IPS-18a (cell line): ENCODE measurements around the gene ZMYM2.

ENCODE experiments used
- H3K27ac ChIP-seq: one replicate; pipeline ENCODE4 v1.5.1; 2013; ENCODE audit warnings: low read length
- H3K27me3 ChIP-seq: one replicate; pipeline ENCODE4 v1.6.1; 2013; ENCODE audit warnings: mild to moderate bottlenecking, low read length; ENCODE audit not compliant: control insufficient read depth, insufficient read depth
- H3K36me3 ChIP-seq: one replicate; pipeline ENCODE4 v1.6.1; 2013; ENCODE audit warnings: low read depth, low read length; ENCODE audit not compliant: control insufficient read depth
- H3K4me1 ChIP-seq: one replicate; pipeline ENCODE4 v1.6.1; 2013; ENCODE audit warnings: low read depth, low read length; ENCODE audit not compliant: control insufficient read depth
- H3K4me3 ChIP-seq: one replicate; pipeline ENCODE4 v1.5.1; 2013; ENCODE audit warnings: low read length
- H3K9ac ChIP-seq: one replicate; pipeline ENCODE4 v1.6.1; 2013; ENCODE audit warnings: mild to moderate bottlenecking, low read length, moderate library complexity
- H3K9me3 ChIP-seq: one replicate; pipeline ENCODE4 v1.6.1; 2013; ENCODE audit warnings: low read depth, low read length; ENCODE audit not compliant: control insufficient read depth

The ZMYM2 gene

DNA sequence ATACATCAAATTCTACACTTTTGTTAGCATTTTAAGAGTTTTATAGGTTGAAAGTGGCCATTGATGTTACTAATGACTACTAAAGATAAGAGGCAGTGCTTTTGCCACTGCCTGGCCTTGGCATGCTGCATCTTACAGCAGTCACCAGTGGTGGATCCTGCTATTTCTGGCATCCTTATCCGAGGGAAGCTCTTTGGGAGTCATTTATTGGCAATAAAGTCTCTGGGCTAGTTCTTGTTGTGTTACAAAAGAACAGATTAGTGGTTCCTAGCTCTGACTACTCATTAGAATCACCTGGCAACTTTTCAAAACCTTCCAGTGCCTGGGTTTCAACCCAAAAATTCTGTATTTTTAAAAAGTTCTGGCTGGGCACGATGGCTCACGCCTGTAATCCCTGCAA, 94.5 kb downstream of the ZMYM2 start:
- H3K4me3 ChIP-seq, result no peak overlapping the region

DNA sequence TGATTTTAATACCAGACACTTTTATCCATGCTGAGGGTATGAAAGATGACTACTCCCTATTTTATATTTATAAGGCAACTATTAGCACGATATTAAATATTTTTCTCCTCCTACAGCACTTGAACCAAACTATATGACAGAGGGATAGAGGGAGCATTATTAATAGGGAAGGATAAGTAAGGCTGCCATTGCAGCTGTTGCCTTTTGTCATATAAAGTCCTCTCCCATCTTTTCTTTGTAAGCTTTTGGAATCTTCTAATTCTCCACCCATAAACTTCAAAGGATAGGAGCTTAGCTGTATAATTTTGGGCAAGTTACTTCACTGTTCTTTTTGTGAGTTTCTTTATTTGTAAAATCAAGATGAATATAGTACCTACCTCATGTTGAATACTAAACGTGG, 95.4 kb downstream of the ZMYM2 start:
- H3K36me3 ChIP-seq, result peaks cover 63% of the 10 kb centered on the region
- H3K4me1 ChIP-seq, result peaks cover 25% of the 10 kb centered on the region
- H3K9me3 ChIP-seq, result no peaks in the 10 kb centered on the region
- no peaks in the 10 kb centered on the region for H3K27me3 ChIP-seq
- no peak overlapping the region for H3K4me3 ChIP-seq
- H3K9ac ChIP-seq, result no peak overlapping the region
- H3K27ac ChIP-seq, result no peak overlapping the region

More for the DNA sequence above, 94.5 kb downstream of the ZMYM2 start:
- peaks cover 54% of the 10 kb centered on the region for H3K36me3 ChIP-seq
- no peak overlapping the region for H3K9ac ChIP-seq
- H3K4me1 ChIP-seq, result peaks cover 25% of the 10 kb centered on the region
- H3K27ac ChIP-seq, result no peak overlapping the region
- no peaks in the 10 kb centered on the region for H3K9me3 ChIP-seq
- H3K27me3 ChIP-seq, result no peaks in the 10 kb centered on the region

DNA sequence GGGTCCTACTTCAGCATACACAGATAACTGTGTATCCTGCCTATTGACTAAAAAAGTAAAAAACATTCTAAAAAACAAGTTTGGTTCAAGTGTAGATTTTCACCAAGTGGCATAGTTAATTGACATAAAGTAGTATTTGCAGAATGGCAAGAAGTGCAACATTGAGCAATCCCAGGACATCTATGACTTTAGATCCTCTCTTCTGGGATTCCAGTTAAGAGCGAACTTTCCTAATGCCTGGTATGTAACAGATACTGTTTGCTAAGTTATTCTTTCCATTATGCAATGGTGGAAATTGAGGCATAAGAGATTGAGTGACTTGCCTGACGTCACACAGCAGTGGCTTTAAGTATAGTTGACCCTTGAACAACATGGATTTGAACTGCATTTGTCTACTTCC, 96.1 kb downstream of the ZMYM2 start:
- no peak overlapping the region for H3K9ac ChIP-seq
- peaks cover 70% of the 10 kb centered on the region for H3K36me3 ChIP-seq
- H3K27ac ChIP-seq, result no peak overlapping the region
- peaks cover 21% of the 10 kb centered on the region for H3K4me1 ChIP-seq
- no peaks in the 10 kb centered on the region for H3K9me3 ChIP-seq
- H3K4me3 ChIP-seq, result no peak overlapping the region
- H3K27me3 ChIP-seq, result no peaks in the 10 kb centered on the region

DNA sequence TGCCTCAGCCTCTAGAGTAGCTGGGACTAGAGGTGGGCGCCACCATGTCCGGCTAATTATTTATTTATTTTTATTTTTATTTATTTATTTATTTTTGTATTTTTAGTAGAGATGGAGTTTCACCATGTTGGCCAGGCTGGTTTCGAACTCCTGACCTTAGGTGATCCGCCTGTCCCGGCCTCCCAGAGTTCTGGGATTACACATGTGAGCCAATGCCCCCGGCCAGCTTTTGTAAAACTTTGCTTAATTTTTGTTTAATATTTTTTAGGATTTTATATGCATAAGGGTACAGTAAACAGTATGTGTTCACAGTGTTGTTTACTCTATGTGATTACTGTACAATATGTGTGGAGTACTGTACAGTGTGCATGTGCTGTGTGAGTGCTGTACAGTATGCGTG, 98.7 kb downstream of the ZMYM2 start:
- H3K4me1 ChIP-seq, result peaks cover 17% of the 10 kb centered on the region
- H3K9ac ChIP-seq, result no peak overlapping the region
- H3K4me3 ChIP-seq, result no peak overlapping the region
- peaks cover 83% of the 10 kb centered on the region for H3K36me3 ChIP-seq
- H3K27me3 ChIP-seq, result no peaks in the 10 kb centered on the region
- H3K27ac ChIP-seq, result no peak overlapping the region
- H3K9me3 ChIP-seq, result no peaks in the 10 kb centered on the region

DNA sequence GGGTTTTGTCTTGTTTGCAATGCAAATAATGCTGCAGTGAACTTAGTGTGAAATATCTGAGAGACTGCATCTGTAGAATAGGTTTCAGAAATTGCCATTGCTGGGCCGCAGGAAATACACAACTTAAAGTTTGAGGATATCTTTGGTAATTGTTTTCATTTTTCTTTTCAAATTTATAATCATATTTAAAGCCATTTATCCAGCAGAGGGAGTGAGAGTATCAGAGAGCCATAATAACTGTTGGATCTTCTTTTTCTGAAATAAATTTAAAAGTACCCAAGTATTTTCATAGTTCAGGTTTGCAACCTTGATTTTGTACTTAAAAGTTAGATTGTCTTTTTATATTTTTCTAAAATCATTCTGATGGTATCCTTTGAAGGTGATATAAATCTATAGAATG, 99.4 kb downstream of the ZMYM2 start:
- Histone ChIP-seq H3K9ac (no peak overlapping the region), H3K36me3 (peaks cover 84% of the 10 kb centered on the region), H3K27me3 (no peaks in the 10 kb centered on the region), H3K4me1 (peaks cover 17% of the 10 kb centered on the region), H3K27ac (no peak overlapping the region), H3K4me3 (no peak overlapping the region), H3K9me3 (no peaks in the 10 kb centered on the region)

DNA sequence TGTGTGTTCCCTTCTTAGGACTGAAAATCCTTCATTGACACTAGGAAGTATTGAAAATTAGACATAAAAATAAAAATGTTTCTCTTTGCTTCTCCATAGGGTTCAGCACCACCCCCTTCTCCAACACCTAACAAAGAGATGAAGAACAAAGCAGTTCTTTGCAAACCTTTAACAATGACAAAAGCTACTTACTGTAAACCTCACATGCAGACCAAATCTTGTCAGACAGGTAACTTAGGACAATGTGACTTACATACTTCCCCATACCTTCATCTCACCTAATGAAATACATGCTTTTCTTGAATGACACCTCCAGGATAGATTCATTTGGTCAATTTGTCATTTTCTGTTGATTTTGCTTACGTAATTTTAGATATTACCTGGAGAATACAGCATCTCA, 99.9 kb downstream of the ZMYM2 start:
- Histone ChIP-seq H3K9ac (no peak overlapping the region), H3K4me3 (no peak overlapping the region), H3K4me1 (peaks cover 17% of the 10 kb centered on the region)

DNA sequence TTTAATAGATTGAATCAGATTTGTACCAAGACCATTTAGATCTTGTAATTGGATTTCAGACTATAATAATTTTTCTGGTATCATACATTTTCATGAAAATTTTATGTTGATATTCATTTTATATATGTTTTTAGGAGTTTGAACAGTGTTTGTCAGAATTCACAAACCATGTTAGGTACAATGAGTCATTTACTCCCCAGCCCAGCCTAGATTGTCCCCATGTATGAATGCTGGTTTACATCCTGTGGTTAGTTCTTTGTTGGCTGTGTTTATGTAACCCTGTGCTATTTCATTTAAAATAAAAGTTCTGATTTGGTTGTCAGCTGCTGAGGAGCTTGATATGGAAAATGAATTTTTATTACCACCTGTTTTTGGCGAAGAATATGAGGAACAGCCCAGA, 105.6 kb downstream of the ZMYM2 start:
- H3K4me3 ChIP-seq, result no peak overlapping the region
- no peak overlapping the region for H3K27ac ChIP-seq
- no peaks in the 10 kb centered on the region for H3K4me1 ChIP-seq
- no peak overlapping the region for H3K9ac ChIP-seq
- no peaks in the 10 kb centered on the region for H3K9me3 ChIP-seq
- H3K36me3 ChIP-seq, result peaks cover 89% of the 10 kb centered on the region
- H3K27me3 ChIP-seq, result no peaks in the 10 kb centered on the region

More for the DNA sequence above, 99.9 kb downstream of the ZMYM2 start:
- no peaks in the 10 kb centered on the region for H3K27me3 ChIP-seq
- no peak overlapping the region for H3K27ac ChIP-seq
- H3K9me3 ChIP-seq, result no peaks in the 10 kb centered on the region
- H3K36me3 ChIP-seq, result peaks cover 86% of the 10 kb centered on the region

DNA sequence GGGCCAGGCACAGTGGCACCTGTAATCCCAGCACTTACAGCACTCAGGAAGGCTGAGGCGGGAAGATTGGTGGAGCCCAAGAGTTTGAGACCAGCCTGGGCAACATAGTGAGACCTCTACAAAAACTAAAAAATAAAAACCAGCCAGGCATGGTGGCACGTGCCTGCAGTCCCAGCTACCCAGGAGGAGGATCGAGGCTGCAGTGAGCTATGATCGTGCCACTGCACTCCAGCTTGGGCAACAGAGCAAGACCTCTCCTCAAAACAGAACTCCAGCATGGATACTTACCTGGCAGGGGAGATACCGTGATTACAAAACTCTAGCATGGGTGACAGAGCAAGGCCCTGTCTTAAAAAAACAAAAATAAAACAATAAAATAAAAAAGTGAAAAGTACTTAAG, 107.0 kb downstream of the ZMYM2 start:
- Histone ChIP-seq H3K9ac (no peak overlapping the region), H3K27ac (no peak overlapping the region), H3K27me3 (no peaks in the 10 kb centered on the region), H3K4me3 (no peak overlapping the region), H3K36me3 (peaks cover 87% of the 10 kb centered on the region), H3K4me1 (no peaks in the 10 kb centered on the region), H3K9me3 (no peaks in the 10 kb centered on the region)

DNA sequence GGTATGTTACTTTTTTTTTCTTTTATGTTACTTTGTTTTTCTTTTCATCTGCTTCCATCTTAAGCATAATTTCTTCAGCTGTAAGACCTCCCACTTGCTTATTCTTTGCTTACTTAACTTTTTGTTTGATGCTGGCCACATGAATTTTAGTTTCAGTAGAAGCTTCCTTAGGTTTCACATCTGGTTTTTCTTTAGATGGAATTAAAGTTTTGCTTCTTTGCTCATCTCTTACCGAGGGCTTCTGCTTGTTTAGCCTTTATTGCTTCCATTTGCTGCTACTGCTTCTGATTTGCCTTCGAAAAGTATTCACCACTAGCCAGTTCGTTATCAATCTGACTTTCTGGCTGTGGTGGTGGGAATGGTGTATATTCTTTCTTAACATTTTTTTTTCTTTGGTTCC, 111.4 kb downstream of the ZMYM2 start:
- H3K9ac ChIP-seq, result no peak overlapping the region
- no peaks in the 10 kb centered on the region for H3K4me1 ChIP-seq
- no peaks in the 10 kb centered on the region for H3K27me3 ChIP-seq
- no peak overlapping the region for H3K27ac ChIP-seq
- peaks cover 82% of the 10 kb centered on the region for H3K36me3 ChIP-seq
- H3K9me3 ChIP-seq, result no peaks in the 10 kb centered on the region
- H3K4me3 ChIP-seq, result no peak overlapping the region

DNA sequence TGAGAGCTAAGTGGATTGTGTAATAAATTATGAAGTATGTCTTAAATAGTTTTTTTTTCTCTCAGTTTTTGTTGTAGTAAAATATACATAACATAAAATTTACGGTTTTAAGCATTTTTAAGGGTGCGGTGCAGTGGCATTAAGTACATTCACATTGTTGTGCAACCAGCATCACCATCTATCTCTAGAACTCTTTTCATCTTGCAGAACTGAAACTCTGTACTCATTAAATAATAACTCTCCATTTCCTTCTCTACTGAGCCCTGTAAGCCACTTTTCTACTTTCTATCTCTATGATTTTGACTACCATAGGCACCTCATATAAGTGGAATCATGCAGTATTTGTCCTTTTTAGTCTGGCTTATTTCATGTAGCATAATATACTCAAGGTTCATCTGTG, 115.2 kb downstream of the ZMYM2 start:
- Histone ChIP-seq H3K9ac (no peak overlapping the region), H3K4me1 (no peaks in the 10 kb centered on the region), H3K27me3 (no peaks in the 10 kb centered on the region), H3K27ac (no peak overlapping the region), H3K36me3 (peaks cover 59% of the 10 kb centered on the region), H3K4me3 (no peak overlapping the region), H3K9me3 (no peaks in the 10 kb centered on the region)

DNA sequence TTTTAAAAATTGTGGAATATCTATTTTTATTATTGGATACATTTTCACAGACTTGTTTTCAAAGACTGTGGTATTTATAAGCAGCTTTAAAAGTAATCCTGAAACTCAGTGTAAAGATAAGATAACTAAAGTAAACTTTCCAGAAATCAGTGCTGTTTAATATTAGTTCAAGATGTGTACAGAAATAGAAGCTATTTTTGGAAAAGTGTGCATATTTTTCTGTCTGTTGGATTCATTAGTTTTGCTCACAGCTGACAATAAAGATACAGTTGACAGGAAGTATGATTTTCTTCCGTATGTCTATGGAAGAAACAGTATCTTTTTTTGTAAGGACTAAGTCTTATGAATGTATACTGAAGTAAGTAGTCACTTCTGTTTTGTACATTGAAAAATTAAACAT, 116.4 kb downstream of the ZMYM2 start:
- H3K36me3 ChIP-seq, result peaks cover 57% of the 10 kb centered on the region
- no peaks in the 10 kb centered on the region for H3K9me3 ChIP-seq
- H3K27me3 ChIP-seq, result no peaks in the 10 kb centered on the region
- no peaks in the 10 kb centered on the region for H3K4me1 ChIP-seq
- no peak overlapping the region for H3K27ac ChIP-seq
- no peak overlapping the region for H3K4me3 ChIP-seq
- no peak overlapping the region for H3K9ac ChIP-seq

DNA sequence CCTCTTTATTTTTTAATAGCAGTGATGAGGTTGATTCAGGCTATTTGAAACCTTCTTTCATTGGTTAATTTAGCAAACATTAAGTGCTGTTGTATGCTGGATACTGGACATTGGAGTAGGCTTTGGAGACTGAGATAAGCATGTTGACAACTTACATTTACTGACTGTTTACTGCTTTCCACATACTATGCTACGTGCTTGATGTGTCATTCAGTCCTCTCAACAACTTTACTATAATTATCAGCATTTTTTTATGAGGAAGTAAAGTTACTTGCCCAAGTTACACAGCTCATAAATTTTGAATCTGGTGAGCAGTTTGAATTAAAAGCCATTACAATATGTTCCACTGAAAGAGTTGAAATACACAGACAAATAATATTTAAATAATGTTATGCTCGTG, 118.6 kb downstream of the ZMYM2 start:
- Histone ChIP-seq H3K27me3 (no peaks in the 10 kb centered on the region), H3K9ac (no peak overlapping the region), H3K27ac (no peak overlapping the region), H3K9me3 (no peaks in the 10 kb centered on the region), H3K36me3 (peaks cover 52% of the 10 kb centered on the region), H3K4me3 (no peak overlapping the region), H3K4me1 (no peaks in the 10 kb centered on the region)
